CD4-positive, alpha-beta T cell (primary cell): ENCODE measurements around the gene FAM8A1. TPM values are rescaled to one million over a fixed set of nuclear protein-coding genes. Genes with fewer than 3 reads are reported as not detected.

Source experiments
- ATAC-seq: fragments of 200-7000 bp; cut with Tn5 transposase; one replicate; pipeline ENCODE4 v1.10.0; 2022; ENCODE audit warnings: mild to moderate bottlenecking; ENCODE audit not compliant: poor library complexity
- CTCF ChIA-PET: fragments of 350-600 bp; sonication (Branson Sonifier 250); formaldehyde crosslinking; loops from one replicate; lab custom pipeline; 2021; ENCODE audit warnings: antibody characterized with exemption, inconsistent platforms; lab: Charles Lee
- POLR2A ChIA-PET: fragments of 350-600 bp; sonication (Branson Sonifier 250); formaldehyde crosslinking; loops from one replicate; lab custom pipeline; 2021; ENCODE audit warnings: antibody characterized with exemption, inconsistent platforms; lab: Charles Lee
- DNase-seq, 14 experiments: peaks; one replicate each; pipeline ENCODE4 v3.0.0-alpha.2; 2013 to 2020; ENCODE audit warnings: mixed read lengths in 2 of 14
- H3K27ac ChIP-seq, 2 donors: one replicate each; pipeline versions ENCODE4 v1.5.1 to v1.7.0; 2013; ENCODE audit warnings: low read length in 2 of 2, low read depth in 1 of 2, mild to moderate bottlenecking in 1 of 2
- H3K27me3 ChIP-seq, 2 experiments: 1 replicate in 1 of 2; 2 replicates in 1 of 2; pipeline versions ENCODE4 v1.6.1 to v1.7.0; 2013; ENCODE audit warnings: low read length in 2 of 2, control low read depth in 1 of 2, mild to moderate bottlenecking in 1 of 2, moderate library complexity in 1 of 2; ENCODE audit not compliant: insufficient read depth in 2 of 2, control insufficient read depth in 1 of 2
- H3K36me3 ChIP-seq: one replicate; pipeline ENCODE4 v1.6.1; 2013; ENCODE audit warnings: low read length, control low read depth; ENCODE audit not compliant: insufficient read depth
- H3K4me1 ChIP-seq: one replicate; pipeline ENCODE4 v1.6.1; 2013; ENCODE audit warnings: low read length, control low read depth; ENCODE audit not compliant: insufficient read depth
- H3K4me3 ChIP-seq: one replicate; pipeline ENCODE4 v1.5.1; 2013; ENCODE audit warnings: mild to moderate bottlenecking, low read length, moderate library complexity
- H3K9me3 ChIP-seq, 2 experiments: 1 replicate in 1 of 2; 2 replicates in 1 of 2; pipeline versions ENCODE4 v1.6.1 to v1.7.0; 2013; ENCODE audit warnings: low read length in 2 of 2, mild to moderate bottlenecking in 2 of 2, control low read depth in 1 of 2, moderate library complexity in 1 of 2; ENCODE audit not compliant: control insufficient read depth in 1 of 2, insufficient read depth in 1 of 2
- H3K27ac Mint-ChIP-seq: one replicate; pipeline ENCODE4 v1.8.0; 2020; ENCODE audit warnings: mixed read lengths
- H3K27me3 Mint-ChIP-seq: one replicate; pipeline ENCODE4 v1.8.0; 2021; ENCODE audit warnings: mixed read lengths
- H3K36me3 Mint-ChIP-seq: one replicate; pipeline ENCODE4 v1.8.0; 2021; ENCODE audit warnings: low read depth, mixed read lengths
- H3K4me1 Mint-ChIP-seq: one replicate; pipeline ENCODE4 v1.8.0; 2021; ENCODE audit warnings: low read depth, mixed read lengths
- H3K4me3 Mint-ChIP-seq: one replicate; pipeline ENCODE4 v1.8.0; 2020; ENCODE audit warnings: mild to moderate bottlenecking, mixed read lengths
- H3K9me3 Mint-ChIP-seq: one replicate; pipeline ENCODE4 v1.8.0; 2020; ENCODE audit warnings: mixed read lengths
- intact Hi-C, 2 experiments: fragments of 100-400 bp; cut with DNase I in 1 of 2; cut with micrococcal nuclease in 1 of 2; formaldehyde crosslinking; loops; one replicate each; pipeline versions ENCODE4 v1.15.1 to v1.9.0; 2023 to 2025; cut with DNase I, micrococcal nuclease
- total RNA-seq, 174 experiments: library from RNA in 2 of 174; stranded (reverse) in 2 of 174; gene quantifications; one replicate each; pipeline ENCODE4 v1.2.3 and lab custom pipeline; 2021 to 2026
- TF ChIP-seq, protein P1 (sequence below): fragments of 200-600 bp; IDR thresholded peaks from one replicate; pipeline ENCODE4 v1.8.0; 2022; ENCODE audit warnings: antibody characterized with exemption, mild to moderate bottlenecking

FAM8A1 gene
- total RNA-seq, 2 experiments from 2014 or later, result 31.4 to 31.9 TPM

- Histone ChIP-seq H3K27me3 (no peaks in the 10 kb centered on the region), H3K9me3 (no peaks in the 10 kb centered on the region), H3K36me3 (no peaks in the 10 kb centered on the region), H3K4me3 (no peak overlapping the region), H3K27ac (no peak overlapping the region), H3K4me1 (peaks cover 9% of the 10 kb centered on the region)
- H3K4me1 Mint-ChIP-seq, result peaks cover 29% of the 10 kb centered on the region
- no peaks in the 10 kb centered on the region for H3K9me3 Mint-ChIP-seq
- intact Hi-C loops, result loop anchor here (5.0 to 10.0 kb wide), 4 partner anchors 34 to 567 kb away; partner anchors contain the start of genes KDM1B (in 1 of the 2), NUP153 (in 1 of the 2) and TPMT (in 1 of the 2)
- DNase-seq, result no peak
- ATAC-seq, result no peak
- H3K36me3 Mint-ChIP-seq, result no peaks in the 10 kb centered on the region
- TF ChIP-seq, protein P1, sequence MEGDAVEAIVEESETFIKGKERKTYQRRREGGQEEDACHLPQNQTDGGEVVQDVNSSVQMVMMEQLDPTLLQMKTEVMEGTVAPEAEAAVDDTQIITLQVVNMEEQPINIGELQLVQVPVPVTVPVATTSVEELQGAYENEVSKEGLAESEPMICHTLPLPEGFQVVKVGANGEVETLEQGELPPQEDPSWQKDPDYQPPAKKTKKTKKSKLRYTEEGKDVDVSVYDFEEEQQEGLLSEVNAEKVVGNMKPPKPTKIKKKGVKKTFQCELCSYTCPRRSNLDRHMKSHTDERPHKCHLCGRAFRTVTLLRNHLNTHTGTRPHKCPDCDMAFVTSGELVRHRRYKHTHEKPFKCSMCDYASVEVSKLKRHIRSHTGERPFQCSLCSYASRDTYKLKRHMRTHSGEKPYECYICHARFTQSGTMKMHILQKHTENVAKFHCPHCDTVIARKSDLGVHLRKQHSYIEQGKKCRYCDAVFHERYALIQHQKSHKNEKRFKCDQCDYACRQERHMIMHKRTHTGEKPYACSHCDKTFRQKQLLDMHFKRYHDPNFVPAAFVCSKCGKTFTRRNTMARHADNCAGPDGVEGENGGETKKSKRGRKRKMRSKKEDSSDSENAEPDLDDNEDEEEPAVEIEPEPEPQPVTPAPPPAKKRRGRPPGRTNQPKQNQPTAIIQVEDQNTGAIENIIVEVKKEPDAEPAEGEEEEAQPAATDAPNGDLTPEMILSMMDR, result no peak
- H3K4me3 Mint-ChIP-seq, result no peak overlapping the region
- CTCF ChIA-PET, result no interaction called here
- H3K27me3 Mint-ChIP-seq, result no peaks in the 10 kb centered on the region
- POLR2A ChIA-PET, result interaction anchor here (0.7 to 4.7 kb wide), 2 partner anchors 12 to 119 kb away, joined by 3 to 51 read pairs; partner anchors contain the start of genes FAM8A1 and NUP153
- H3K27ac Mint-ChIP-seq, result no peak overlapping the region
Observed at GRCh38 chr6:17588011-17588410, 12.1 kb upstream of the FAM8A1 start.

DNA sequence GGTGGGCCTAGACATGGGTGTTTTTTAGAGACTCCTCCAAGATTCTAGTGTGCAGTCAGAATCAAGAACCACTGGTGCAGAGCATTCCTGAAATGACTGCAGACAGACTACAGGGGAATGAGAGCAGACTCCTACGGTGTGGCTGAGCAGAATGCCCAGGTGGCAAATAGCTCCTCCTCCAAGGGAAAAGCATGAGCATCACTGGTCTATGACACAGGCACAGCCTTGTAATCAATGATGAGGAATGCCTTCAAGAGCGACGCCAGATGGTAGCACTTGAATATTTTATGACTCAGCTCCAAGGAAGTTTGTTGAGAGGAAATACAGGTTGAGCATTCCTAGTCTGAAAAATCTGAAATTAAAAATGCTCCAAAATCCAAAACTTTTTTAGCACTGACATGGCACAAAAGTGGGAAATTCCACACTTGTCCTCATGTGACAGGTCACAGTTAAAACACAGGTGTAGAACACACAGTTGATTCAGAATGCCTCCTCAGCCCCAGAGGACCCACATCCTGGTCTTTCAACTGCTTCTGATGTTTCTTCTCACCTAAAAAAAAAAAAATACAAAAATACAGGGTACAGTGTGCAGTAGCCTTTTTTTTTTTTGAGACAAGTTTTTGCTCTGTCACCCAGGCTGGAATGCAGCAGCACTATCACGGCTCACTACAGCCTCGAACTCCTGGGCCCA is 10.6 kb upstream of the FAM8A1 start:
- Histone ChIP-seq H3K36me3 (no peaks in the 10 kb centered on the region), H3K4me3 (no peak overlapping the region), H3K27me3 (no peaks in the 10 kb centered on the region), H3K9me3 (no peaks in the 10 kb centered on the region), H3K4me1 (peaks cover 9% of the 10 kb centered on the region), H3K27ac (no peak overlapping the region)
- Mint-ChIP-seq H3K4me1 (peaks cover 25% of the 10 kb centered on the region), H3K9me3 (no peaks in the 10 kb centered on the region), H3K4me3 (peak overlapping the region; percentile 31), H3K27ac (peak overlapping the region; percentile 76), H3K27me3 (no peaks in the 10 kb centered on the region), H3K36me3 (no peaks in the 10 kb centered on the region)
- TF ChIP-seq, protein P1, result peak; percentile 14
- POLR2A ChIA-PET, result interaction anchor here (0.6 to 4.7 kb wide), 6 partner anchors 11 to 763 kb away, joined by 3 to 51 read pairs (median 6); partner anchors contain the start of genes FAM8A1 and NUP153
- peak; percentile 94 for ATAC-seq
- intact Hi-C loops, result loop anchor here (1.0 to 10.0 kb wide), 8 partner anchors 11 to 1455 kb away; partner anchors contain the start of genes DEK (in 1 of the 2), FAM8A1 (in 1 of the 2), KDM1B (in 1 of the 2) and NUP153 (in 1 of the 2)
- CTCF ChIA-PET, result interaction anchor here (1.3 kb wide), 1 partner anchor 10 kb away, joined by 4 read pairs; the partner anchor contains the start of gene FAM8A1
- peak in 5 of 14 experiments; percentile 36 to 61 (median 49) for DNase-seq

- DNase-seq (peak in 2 of 14 experiments; percentile 43 to 48), ATAC-seq (no peak)
- Histone ChIP-seq H3K36me3 (no peaks in the 10 kb centered on the region), H3K9me3 (no peaks in the 10 kb centered on the region), H3K27me3 (no peaks in the 10 kb centered on the region), H3K4me3 (no peak overlapping the region), H3K4me1 (peaks cover 9% of the 10 kb centered on the region), H3K27ac (no peak overlapping the region)
- H3K27ac Mint-ChIP-seq, result no peak overlapping the region
- no peaks in the 10 kb centered on the region for H3K9me3 Mint-ChIP-seq
- intact Hi-C loops, result loop anchor here in 1 of 2 experiments (10.0 kb wide), 3 partner anchors 674 to 1456 kb away; partner anchors contain the start of gene DEK
- ChIA-PET CTCF (no interaction called here), POLR2A (interaction anchor here (2.3 to 4.7 kb wide), 2 partner anchors 9 to 115 kb away, joined by 15 to 51 read pairs; partner anchors contain the start of genes FAM8A1 and NUP153)
- no peaks in the 10 kb centered on the region for H3K27me3 Mint-ChIP-seq
- H3K36me3 Mint-ChIP-seq, result no peaks in the 10 kb centered on the region
- H3K4me1 Mint-ChIP-seq, result peaks cover 25% of the 10 kb centered on the region
- H3K4me3 Mint-ChIP-seq, result no peak overlapping the region
- TF ChIP-seq, protein P1, result no peak
Observed at GRCh38 chr6:17591287-17591686, 8.8 kb upstream of the FAM8A1 start.
